HEK293 (cell line): ENCODE results near the gene ETS2.

ENCODE experiments used
- CTCF ChIA-PET: fragments of 350-600 bp; formaldehyde crosslinking; extraction: SDS; loops from one replicate; lab custom pipeline; 2021; ENCODE audit warnings: antibody characterized with exemption; lab: Yijun Ruan, JAX
- POLR2A ChIA-PET: fragments of 300-600 bp; formaldehyde crosslinking; extraction: SDS; loops from one replicate; lab custom pipeline; 2020; ENCODE audit warnings: antibody characterized with exemption, inconsistent platforms; lab: Yijun Ruan, JAX
- H3K27ac ChIP-seq: fragments of 200-500 bp; sonication (Bioruptor generic); 2 replicates; pipeline ENCODE4 v1.5.1; 2014; ENCODE audit warnings: low read depth, low read length, control low read depth, inconsistent platforms; ENCODE audit errors: extremely low read depth
- H3K36me3 ChIP-seq, 2 experiments: fragments of 200-500 bp in 1 of 2; sonication (Bioruptor generic) in 1 of 2; 1 replicate in 1 of 2; 2 replicates in 1 of 2; pipeline ENCODE4 v1.5.1; 2014 to 2017; ENCODE audit warnings: inconsistent platforms in 2 of 2, low read length in 2 of 2; ENCODE audit not compliant: control insufficient read depth in 2 of 2, insufficient read depth in 1 of 2
- H3K4me1 ChIP-seq: fragments of 200-500 bp; sonication (Bioruptor generic); 2 replicates; pipeline ENCODE4 v1.5.1; 2014; ENCODE audit warnings: mild to moderate bottlenecking, low read length, inconsistent platforms; ENCODE audit not compliant: control insufficient read depth, insufficient read depth
- H3K4me3 ChIP-seq: 2 replicates; pipeline ENCODE4 v1.5.1; 2011; ENCODE audit warnings: low read depth, mild to moderate bottlenecking, control low read depth, low read length, moderate library complexity
- H3K9me3 ChIP-seq: fragments of 200-500 bp; sonication (Bioruptor generic); 2 replicates; pipeline ENCODE4 v1.5.1; 2014; ENCODE audit warnings: low read depth, low read length, inconsistent platforms; ENCODE audit not compliant: control insufficient read depth, insufficient read depth
- BCL11A ChIP-seq: fragments of 450-650 bp; formaldehyde crosslinking; IDR thresholded peaks from 2 replicates; pipeline ENCODE4 v1.5.1; 2016; ENCODE audit warnings: low read depth, missing biosample characterization, missing genetic modification characterization
- GFI1B ChIP-seq: fragments of 450-650 bp; formaldehyde crosslinking; IDR thresholded peaks from 2 replicates; pipeline ENCODE4 v1.5.1; 2016; ENCODE audit warnings: missing biosample characterization, missing genetic modification characterization
- GLI4 ChIP-seq: fragments of 450-650 bp; formaldehyde crosslinking; IDR thresholded peaks from 2 replicates; pipeline ENCODE4 v1.5.1; 2016; ENCODE audit warnings: missing biosample characterization, missing genetic modification characterization
- HOXA7 ChIP-seq: sonication (generic); formaldehyde crosslinking; IDR thresholded peaks from 2 replicates; pipeline ENCODE4 v1.8.1; 2022; ENCODE audit warnings: missing genetic modification reagents, borderline replicate concordance
- IKZF3 ChIP-seq: fragments of 450-650 bp; IDR thresholded peaks from 2 replicates; pipeline ENCODE4 v1.5.0; 2018; ENCODE audit warnings: missing biosample characterization, mild to moderate bottlenecking, missing genetic modification characterization, moderate library complexity
- KLF1 ChIP-seq: fragments of 450-650 bp; formaldehyde crosslinking; IDR thresholded peaks from 2 replicates; pipeline ENCODE4 v1.5.1; 2016; ENCODE audit warnings: missing biosample characterization, missing genetic modification characterization
- MYNN ChIP-seq: fragments of 450-650 bp; formaldehyde crosslinking; IDR thresholded peaks from 2 replicates; pipeline ENCODE4 v1.5.1; 2016; ENCODE audit warnings: missing biosample characterization, missing genetic modification characterization, borderline replicate concordance
- OVOL3 ChIP-seq: fragments of 450-650 bp; formaldehyde crosslinking; IDR thresholded peaks from 2 replicates; pipeline ENCODE4 v1.5.1; 2016; ENCODE audit warnings: missing biosample characterization, missing genetic modification characterization
- PRDM1 ChIP-seq: fragments of 450-650 bp; formaldehyde crosslinking; IDR thresholded peaks from 2 replicates; pipeline ENCODE4; 2016; ENCODE audit warnings: missing biosample characterization, missing genetic modification characterization
- PRDM4 ChIP-seq: fragments of 450-650 bp; formaldehyde crosslinking; IDR thresholded peaks from 2 replicates; pipeline ENCODE4 v1.5.1; 2017; ENCODE audit warnings: missing biosample characterization, missing genetic modification characterization
- PRDM6 ChIP-seq: fragments of 450-650 bp; formaldehyde crosslinking; IDR thresholded peaks from 2 replicates; pipeline ENCODE4 v1.5.1; 2017; ENCODE audit warnings: missing biosample characterization, missing genetic modification characterization
- SP2 ChIP-seq: fragments of 450-650 bp; formaldehyde crosslinking; IDR thresholded peaks from 2 replicates; pipeline ENCODE4 v1.5.1; 2016; ENCODE audit warnings: missing biosample characterization, missing genetic modification characterization
- SP7 ChIP-seq: fragments of 450-650 bp; formaldehyde crosslinking; IDR thresholded peaks from 2 replicates; pipeline ENCODE4 v1.5.1; 2016; ENCODE audit warnings: missing biosample characterization, missing genetic modification characterization
- ZBTB8A ChIP-seq: fragments of 450-650 bp; formaldehyde crosslinking; IDR thresholded peaks from 2 replicates; pipeline ENCODE4 v1.5.1; 2016; ENCODE audit warnings: missing biosample characterization, missing genetic modification characterization
- ZNF292 ChIP-seq: fragments of 450-650 bp; formaldehyde crosslinking; IDR thresholded peaks from 2 replicates; pipeline ENCODE4 v1.5.1; 2016; ENCODE audit warnings: low read depth, missing biosample characterization, missing genetic modification characterization, borderline replicate concordance
- ZNF350 ChIP-seq: fragments of 450-650 bp; formaldehyde crosslinking; IDR thresholded peaks from 2 replicates; pipeline ENCODE4 v1.5.0; 2017; ENCODE audit warnings: missing biosample characterization, mild to moderate bottlenecking, missing genetic modification characterization
- ZNF416 ChIP-seq: fragments of 450-650 bp; formaldehyde crosslinking; IDR thresholded peaks from 2 replicates; pipeline ENCODE4 v1.5.1; 2016; ENCODE audit warnings: missing biosample characterization, missing genetic modification characterization
- ZNF513 ChIP-seq: fragments of 450-650 bp; IDR thresholded peaks from 2 replicates; pipeline ENCODE4 v1.5.1; 2018; ENCODE audit warnings: missing biosample characterization, missing genetic modification characterization
- ZNF530 ChIP-seq: fragments of 450-650 bp; formaldehyde crosslinking; IDR thresholded peaks from 2 replicates; pipeline ENCODE4 v1.5.1; 2016; ENCODE audit warnings: low read depth, missing biosample characterization, missing genetic modification characterization
- ZNF544 ChIP-seq: fragments of 450-650 bp; formaldehyde crosslinking; IDR thresholded peaks from 2 replicates; pipeline ENCODE4 v1.5.0; 2017; ENCODE audit warnings: missing biosample characterization, missing genetic modification characterization
- ZNF549 ChIP-seq: fragments of 450-650 bp; IDR thresholded peaks from 2 replicates; pipeline ENCODE4 v1.5.1; 2018; ENCODE audit warnings: missing biosample characterization, missing genetic modification characterization, mild to moderate bottlenecking, inconsistent platforms, moderate library complexity
- ZNF629 ChIP-seq: fragments of 450-650 bp; formaldehyde crosslinking; IDR thresholded peaks from 2 replicates; pipeline ENCODE4 v1.5.1; 2017; ENCODE audit warnings: missing biosample characterization, missing genetic modification characterization
- ZNF645 ChIP-seq: fragments of 450-650 bp; formaldehyde crosslinking; IDR thresholded peaks from 2 replicates; pipeline ENCODE4; 2016; ENCODE audit warnings: missing biosample characterization, missing genetic modification characterization
- ZNF670 ChIP-seq: fragments of 450-650 bp; formaldehyde crosslinking; IDR thresholded peaks from 2 replicates; pipeline ENCODE4 v1.5.1; 2016; ENCODE audit warnings: missing biosample characterization, missing genetic modification characterization, low read depth
- ZNF701 ChIP-seq: fragments of 450-650 bp; formaldehyde crosslinking; IDR thresholded peaks from 2 replicates; pipeline ENCODE4 v1.5.1; 2016; ENCODE audit warnings: missing biosample characterization, missing genetic modification characterization
- ZNF830 ChIP-seq: fragments of 450-650 bp; IDR thresholded peaks from 2 replicates; pipeline ENCODE4 v1.5.0; 2018; ENCODE audit warnings: missing biosample characterization, missing genetic modification characterization, low read depth, mild to moderate bottlenecking, moderate library complexity
- ZXDB ChIP-seq: fragments of 450-650 bp; formaldehyde crosslinking; IDR thresholded peaks from 2 replicates; pipeline ENCODE4 v1.5.1; 2016; ENCODE audit warnings: missing biosample characterization, missing genetic modification characterization

Gene ETS2

GRCh38 chr21:38774586-38775285 lies 31.0 kb upstream of the ETS2 start:
- Histone ChIP-seq H3K36me3 (no peaks in the 10 kb centered on the region), H3K9me3 (no peaks in the 10 kb centered on the region), H3K4me3 (no peak overlapping the region), H3K4me1 (no peaks in the 10 kb centered on the region; the same call in 1 of the 2 replicates), H3K27ac (no peak overlapping the region)
- CTCF ChIA-PET: interaction anchor here (0.6 kb wide), 1 partner anchor 323 kb away, joined by 4 read pairs; no protein-coding TSS in a partner anchor
- no peak for TF ChIP-seq ZNF530 (tag by site-specific recombination)
- no peak for TF ChIP-seq ZXDB
- TF ChIP-seq ZNF629 (tag by site-specific recombination): no peak
- TF ChIP-seq ZNF292 (tag by site-specific recombination): no peak
- no peak for TF ChIP-seq ZNF830 (tag by site-specific recombination)
- TF ChIP-seq ZNF645: no peak
- TF ChIP-seq GLI4: no peak
- TF ChIP-seq MYNN (tag by site-specific recombination): no peak
- TF ChIP-seq HOXA7 (CRISPR knock-in tag): no peak
- TF ChIP-seq IKZF3 (tag by site-specific recombination): no peak
- no peak for TF ChIP-seq ZNF544 (tag by site-specific recombination)
- no peak for TF ChIP-seq ZNF670 (tag by site-specific recombination)
- TF ChIP-seq ZNF350 (tag by site-specific recombination): no peak
- TF ChIP-seq GFI1B: no peak
- POLR2A ChIA-PET: no interaction called here

- Histone ChIP-seq H3K4me3 (no peak overlapping the region), H3K27ac (no peak overlapping the region), H3K36me3 (no peaks in the 10 kb centered on the region), H3K9me3 (no peaks in the 10 kb centered on the region), H3K4me1 (no peaks in the 10 kb centered on the region; the same call in 1 of the 2 replicates)
- ChIA-PET POLR2A (interaction anchor here (0.5 kb wide), 1 partner anchor 12 kb away, joined by 3 read pairs; no protein-coding TSS in a partner anchor), CTCF (interaction anchor here (0.6 kb wide), 1 partner anchor 22 kb away, joined by 4 read pairs; no protein-coding TSS in a partner anchor)
- TF ChIP-seq PRDM6 (no peak), SP7 (tag by site-specific recombination) (peak; percentile 41; the same call in 1 of the 2 replicates)
Measured at GRCh38 chr21:38775733-38776132, 30.0 kb upstream of the ETS2 start.

GRCh38 chr21:38777015-38777414 lies 28.7 kb upstream of the ETS2 start:
- ChIA-PET POLR2A (no interaction called here), CTCF (no interaction called here)
- Histone ChIP-seq H3K27ac (no peak overlapping the region), H3K9me3 (no peaks in the 10 kb centered on the region), H3K4me1 (no peaks in the 10 kb centered on the region; the same call in 1 of the 2 replicates), H3K4me3 (no peak overlapping the region), H3K36me3 (no peaks in the 10 kb centered on the region)
- TF ChIP-seq KLF1 (tag by site-specific recombination) (no peak), PRDM4 (tag by site-specific recombination) (no peak), SP2 (tag by site-specific recombination) (no peak), OVOL3 (no peak), PRDM1 (no peak), ZNF549 (no peak), ZNF701 (tag by site-specific recombination) (no peak), ZNF513 (tag by site-specific recombination) (no peak), ZBTB8A (tag by site-specific recombination) (no peak), BCL11A (no peak), ZNF416 (tag by site-specific recombination) (no peak), ZNF350 (tag by site-specific recombination) (no peak)
